Measurements from ENCODE around the gene MT4.

Gene MT4

GRCh38 chr16:56564793-56565477, at the start of gene MT4:
Gene MT4, plus strand, starts transcription at chr16:56565073. Its CDS starts 56 bp downstream, at chr16:56565129.
- no peak within 1 kb of the TSS for H3K9ac ChIP-seq (ENCODE audit: low read length in 2 of 2)
- H3K4me1 ChIP-seq (ENCODE audit: control insufficient read depth, insufficient read depth, low read length) = no peaks in the 10 kb centered on the region
- H3K27me3 ChIP-seq (ENCODE audit: control insufficient read depth in 1 of 2, insufficient read depth in 2 of 2, low read length in 2 of 2) = peaks cover 0 to 6% of the 10 kb centered on the region in 2 donors
- no peak within 1 kb of the TSS for H3K4me3 ChIP-seq (ENCODE audit: low read length in 2 of 2)
- H3K36me3 ChIP-seq (ENCODE audit: control insufficient read depth in 2 of 2, insufficient read depth in 2 of 2, low read length in 2 of 2) = no peaks in the 10 kb centered on the region
- no peaks in the 10 kb centered on the region for H3K9me3 ChIP-seq (ENCODE audit: control insufficient read depth in 2 of 2, low read length in 2 of 2)
- no peak within 1 kb of the TSS for H3K27ac ChIP-seq (ENCODE audit: low read length)

- Histone ChIP-seq H3K4me1 (ENCODE audit: control insufficient read depth, insufficient read depth, low read length) (peaks cover 16% of the 10 kb centered on the region), H3K9me3 (ENCODE audit: control insufficient read depth in 2 of 2, low read length in 2 of 2) (no peaks in the 10 kb centered on the region), H3K27me3 (ENCODE audit: control insufficient read depth in 1 of 2, insufficient read depth in 2 of 2, low read length in 2 of 2) (no peaks in the 10 kb centered on the region), H3K9ac (ENCODE audit: low read length in 2 of 2) (no peak overlapping the region), H3K4me3 (ENCODE audit: low read length in 2 of 2) (no peak overlapping the region), H3K27ac (ENCODE audit: low read length) (no peak overlapping the region), H3K36me3 (ENCODE audit: control insufficient read depth in 2 of 2, insufficient read depth in 2 of 2, low read length in 2 of 2) (peaks cover 0 to 5% of the 10 kb centered on the region in 2 donors)
Observed at GRCh38 chr16:56515665-56516064, 49.2 kb upstream of the MT4 start.

GRCh38 chr16:56517206-56517605, 47.7 kb upstream of the MT4 start:
- H3K27ac ChIP-seq (ENCODE audit: low read length) = no peak overlapping the region
- no peak overlapping the region for H3K9ac ChIP-seq (ENCODE audit: low read length in 2 of 2)
- no peaks in the 10 kb centered on the region for H3K36me3 ChIP-seq (ENCODE audit: control insufficient read depth in 2 of 2, insufficient read depth in 2 of 2, low read length in 2 of 2)
- H3K4me1 ChIP-seq (ENCODE audit: control insufficient read depth, insufficient read depth, low read length) = peaks cover 16% of the 10 kb centered on the region
- H3K9me3 ChIP-seq (ENCODE audit: control insufficient read depth in 2 of 2, low read length in 2 of 2) = no peaks in the 10 kb centered on the region
- no peak overlapping the region for H3K4me3 ChIP-seq (ENCODE audit: low read length in 2 of 2)
- no peaks in the 10 kb centered on the region for H3K27me3 ChIP-seq (ENCODE audit: control insufficient read depth in 1 of 2, insufficient read depth in 2 of 2, low read length in 2 of 2)

- Histone ChIP-seq H3K9me3 (ENCODE audit: control insufficient read depth in 2 of 2, low read length in 2 of 2) (no peaks in the 10 kb centered on the region), H3K27ac (ENCODE audit: low read length) (no peak overlapping the region), H3K4me3 (ENCODE audit: low read length in 2 of 2) (peak overlapping the region; percentile 26 to 96), H3K27me3 (ENCODE audit: control insufficient read depth in 1 of 2, insufficient read depth in 2 of 2, low read length in 2 of 2) (no peaks in the 10 kb centered on the region), H3K4me1 (ENCODE audit: control insufficient read depth, insufficient read depth, low read length) (peaks cover 16% of the 10 kb centered on the region), H3K9ac (ENCODE audit: low read length in 2 of 2) (no peak overlapping the region), H3K36me3 (ENCODE audit: control insufficient read depth in 2 of 2, insufficient read depth in 2 of 2, low read length in 2 of 2) (no peaks in the 10 kb centered on the region)
Observed at GRCh38 chr16:56518425-56518824, 46.4 kb upstream of the MT4 start.

- H3K36me3 ChIP-seq (ENCODE audit: control insufficient read depth in 2 of 2, insufficient read depth in 2 of 2, low read length in 2 of 2) = no peaks in the 10 kb centered on the region
- peaks cover 16% of the 10 kb centered on the region for H3K4me1 ChIP-seq (ENCODE audit: control insufficient read depth, insufficient read depth, low read length)
- peak within 1 kb of the TSS; percentile 64 for H3K27ac ChIP-seq (ENCODE audit: low read length)
- H3K9me3 ChIP-seq (ENCODE audit: control insufficient read depth in 2 of 2, low read length in 2 of 2) = no peaks in the 10 kb centered on the region
- H3K9ac ChIP-seq (ENCODE audit: low read length in 2 of 2) = peak within 1 kb of the TSS; percentile 78 to 91
- H3K27me3 ChIP-seq (ENCODE audit: control insufficient read depth in 1 of 2, insufficient read depth in 2 of 2, low read length in 2 of 2) = no peaks in the 10 kb centered on the region
- H3K4me3 ChIP-seq (ENCODE audit: low read length in 2 of 2) = peak within 1 kb of the TSS; percentile 88 to 96
Observed at GRCh38 chr16:56519459-56520250, 45.2 kb upstream of the MT4 start, which contains the start of gene BBS2. Gene BBS2, minus strand, starts transcription at chr16:56520024. Its CDS starts 162 bp downstream, at chr16:56519862.

GRCh38 chr16:56520251-56520577, 44.7 kb upstream of the MT4 start:
- H3K36me3 ChIP-seq (ENCODE audit: control insufficient read depth in 2 of 2, insufficient read depth in 2 of 2, low read length in 2 of 2) = no peaks in the 10 kb centered on the region
- H3K9ac ChIP-seq (ENCODE audit: low read length in 2 of 2) = peak overlapping the region; percentile 71 to 78
- H3K27me3 ChIP-seq (ENCODE audit: control insufficient read depth in 1 of 2, insufficient read depth in 2 of 2, low read length in 2 of 2) = no peaks in the 10 kb centered on the region
- peak overlapping the region; percentile 88 to 96 for H3K4me3 ChIP-seq (ENCODE audit: low read length in 2 of 2)
- no peaks in the 10 kb centered on the region for H3K9me3 ChIP-seq (ENCODE audit: control insufficient read depth in 2 of 2, low read length in 2 of 2)
- H3K4me1 ChIP-seq (ENCODE audit: control insufficient read depth, insufficient read depth, low read length) = peaks cover 16% of the 10 kb centered on the region
- H3K27ac ChIP-seq (ENCODE audit: low read length) = peak overlapping the region; percentile 64

- Histone ChIP-seq H3K27me3 (ENCODE audit: control insufficient read depth in 1 of 2, insufficient read depth in 2 of 2, low read length in 2 of 2) (no peaks in the 10 kb centered on the region), H3K4me3 (ENCODE audit: low read length in 2 of 2) (no peak overlapping the region), H3K36me3 (ENCODE audit: control insufficient read depth in 2 of 2, insufficient read depth in 2 of 2, low read length in 2 of 2) (no peaks in the 10 kb centered on the region), H3K9ac (ENCODE audit: low read length in 2 of 2) (no peak overlapping the region), H3K4me1 (ENCODE audit: control insufficient read depth, insufficient read depth, low read length) (peaks cover 3% of the 10 kb centered on the region), H3K9me3 (ENCODE audit: control insufficient read depth in 2 of 2, low read length in 2 of 2) (no peaks in the 10 kb centered on the region), H3K27ac (ENCODE audit: low read length) (no peak overlapping the region)
Observed at GRCh38 chr16:56525236-56525635, 39.6 kb upstream of the MT4 start.

GRCh38 chr16:56530872-56531271, 34.0 kb upstream of the MT4 start:
- Histone ChIP-seq H3K27ac (ENCODE audit: low read length) (no peak overlapping the region), H3K4me3 (ENCODE audit: low read length in 2 of 2) (no peak overlapping the region), H3K4me1 (ENCODE audit: control insufficient read depth, insufficient read depth, low read length) (no peaks in the 10 kb centered on the region), H3K9ac (ENCODE audit: low read length in 2 of 2) (no peak overlapping the region), H3K27me3 (ENCODE audit: control insufficient read depth in 1 of 2, insufficient read depth in 2 of 2, low read length in 2 of 2) (peaks cover 1 to 4% of the 10 kb centered on the region in 2 donors), H3K36me3 (ENCODE audit: control insufficient read depth in 2 of 2, insufficient read depth in 2 of 2, low read length in 2 of 2) (no peaks in the 10 kb centered on the region), H3K9me3 (ENCODE audit: control insufficient read depth in 2 of 2, low read length in 2 of 2) (no peaks in the 10 kb centered on the region)

GRCh38 chr16:56532714-56533113, 32.2 kb upstream of the MT4 start:
- Histone ChIP-seq H3K9me3 (ENCODE audit: control insufficient read depth in 2 of 2, low read length in 2 of 2) (no peaks in the 10 kb centered on the region), H3K4me3 (ENCODE audit: low read length in 2 of 2) (no peak overlapping the region)

GRCh38 chr16:56534847-56535383, 30.0 kb upstream of the MT4 start:
- Histone ChIP-seq H3K4me3 (ENCODE audit: low read length in 2 of 2) (no peak overlapping the region), H3K27ac (ENCODE audit: low read length) (no peak overlapping the region), H3K27me3 (ENCODE audit: control insufficient read depth in 1 of 2, insufficient read depth in 2 of 2, low read length in 2 of 2) (peaks cover 4 to 8% of the 10 kb centered on the region in 2 donors), H3K9me3 (ENCODE audit: control insufficient read depth in 2 of 2, low read length in 2 of 2) (no peaks in the 10 kb centered on the region), H3K36me3 (ENCODE audit: control insufficient read depth in 2 of 2, insufficient read depth in 2 of 2, low read length in 2 of 2) (no peaks in the 10 kb centered on the region), H3K4me1 (ENCODE audit: control insufficient read depth, insufficient read depth, low read length) (no peaks in the 10 kb centered on the region), H3K9ac (ENCODE audit: low read length in 2 of 2) (no peak overlapping the region)

More at GRCh38 chr16:56532714-56533113, 32.2 kb upstream of the MT4 start:
- Histone ChIP-seq H3K9ac (ENCODE audit: low read length in 2 of 2) (no peak overlapping the region), H3K27ac (ENCODE audit: low read length) (no peak overlapping the region), H3K4me1 (ENCODE audit: control insufficient read depth, insufficient read depth, low read length) (no peaks in the 10 kb centered on the region), H3K27me3 (ENCODE audit: control insufficient read depth in 1 of 2, insufficient read depth in 2 of 2, low read length in 2 of 2) (peaks cover 4 to 8% of the 10 kb centered on the region in 2 donors), H3K36me3 (ENCODE audit: control insufficient read depth in 2 of 2, insufficient read depth in 2 of 2, low read length in 2 of 2) (no peaks in the 10 kb centered on the region)

All from stomach smooth muscle (tissue), 2 donors.